Mucosa of descending colon (tissue), 3 donors: ENCODE data around the gene SZRD1. TPM values are rescaled to one million over a fixed set of nuclear protein-coding genes. Genes with fewer than 3 reads are reported as not detected.

Source experiments
- ATAC-seq: fragments of 200-7000 bp; cut with Tn5 transposase; one replicate; pipeline ENCODE4 v1.9.1; 2020; ENCODE audit warnings: mild to moderate bottlenecking, moderate library complexity
- DNase-seq, 3 donors: peaks; one replicate each; pipeline ENCODE4 v3.0.0-alpha.2; 2020
- H3K36me3 ChIP-seq: fragments of 200-600 bp; one replicate; pipeline ENCODE4 v1.8.0; 2021; ENCODE audit warnings: low read depth, mild to moderate bottlenecking
- H3K4me1 ChIP-seq: fragments of 200-600 bp; one replicate; pipeline ENCODE4 v1.8.0; 2021; ENCODE audit warnings: low read depth, mild to moderate bottlenecking
- H3K4me3 ChIP-seq: fragments of 200-600 bp; one replicate; pipeline ENCODE4 v1.8.0; 2021; ENCODE audit warnings: mild to moderate bottlenecking
- H3K9me3 ChIP-seq: fragments of 200-600 bp; one replicate; pipeline ENCODE4 v1.8.0; 2021; ENCODE audit warnings: mild to moderate bottlenecking
- CTCF ChIP-seq: fragments of 200-600 bp; IDR thresholded peaks from one replicate; pipeline ENCODE4 v1.8.0; 2022; ENCODE audit warnings: antibody characterized with exemption, mild to moderate bottlenecking
- intact Hi-C, 2 donors: fragments of 100-400 bp; cut with DNase I in 1 of 2; cut with micrococcal nuclease in 1 of 2; formaldehyde crosslinking; loops; one replicate each; pipeline versions ENCODE4 v1.11.0 to v1.11.1; 2022; cut with DNase I, micrococcal nuclease
- long read RNA-seq, 2 donors: library from polyadenylated mRNA; unstranded; transcript quantifications; one replicate each; pipeline ENCODE4 v2.0.0, GENCODE V29; 2019 to 2021
- total RNA-seq, 3 donors: library from RNA; stranded (reverse); fragmentation: NEBNext Ultra II Directional in 2 of 3; extraction: Animal tissue kit (Norgen Biotek cat#: 25700) in 2 of 3; gene quantifications; one replicate each; pipeline versions ENCODE4 v1.2.1 to v1.2.4, GENCODE V29; 2021 to 2023
- donor health status: DM: no; HTN: no; CAD: no; lungs with moderate emphysema.
- donor health status: DM: no; HTN: no; CAD: no.
- donor health status: DM: no; HTN: yes; CAD: no.

SZRD1 gene, protein sequence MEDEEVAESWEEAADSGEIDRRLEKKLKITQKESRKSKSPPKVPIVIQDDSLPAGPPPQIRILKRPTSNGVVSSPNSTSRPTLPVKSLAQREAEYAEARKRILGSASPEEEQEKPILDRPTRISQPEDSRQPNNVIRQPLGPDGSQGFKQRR
- 100 to 1,000 TPM; 105 to 120 (median 112) TPM for total RNA-seq
- long read RNA-seq, donor 1, transcript SZRD1-201 (4 exons, 3,636 nt) = minor isoform, 10 of 89 reads
- long read RNA-seq, donor 1, transcript SZRD1-210 (3 exons, 3,401 nt) = minor isoform, 17 of 89 reads
- long read RNA-seq, donor 1, transcript SZRD1-203 (4 exons, 892 nt) = minor isoform, 6 of 89 reads
- long read RNA-seq, donor 1, transcript SZRD1-202 (3 exons, 3,447 nt) = major isoform, 24 of 89 reads
- long read RNA-seq, donor 1, partial matches to known transcripts = 11 of 89 reads
- long read RNA-seq, donor 1, other reads (novel, unspliced or antisense) = 21 of 89 reads
- long read RNA-seq, donor 2, transcript SZRD1-202 (3 exons, 3,447 nt) = major isoform, 11 of 30 reads
- long read RNA-seq, donor 2, transcript SZRD1-201 (4 exons, 3,636 nt) = minor isoform, 5 of 30 reads
- long read RNA-seq, donor 2, partial matches to known transcripts = 1 of 30 reads
- long read RNA-seq, donor 2, other reads (novel, unspliced or antisense) = 6 of 30 reads

DNA sequence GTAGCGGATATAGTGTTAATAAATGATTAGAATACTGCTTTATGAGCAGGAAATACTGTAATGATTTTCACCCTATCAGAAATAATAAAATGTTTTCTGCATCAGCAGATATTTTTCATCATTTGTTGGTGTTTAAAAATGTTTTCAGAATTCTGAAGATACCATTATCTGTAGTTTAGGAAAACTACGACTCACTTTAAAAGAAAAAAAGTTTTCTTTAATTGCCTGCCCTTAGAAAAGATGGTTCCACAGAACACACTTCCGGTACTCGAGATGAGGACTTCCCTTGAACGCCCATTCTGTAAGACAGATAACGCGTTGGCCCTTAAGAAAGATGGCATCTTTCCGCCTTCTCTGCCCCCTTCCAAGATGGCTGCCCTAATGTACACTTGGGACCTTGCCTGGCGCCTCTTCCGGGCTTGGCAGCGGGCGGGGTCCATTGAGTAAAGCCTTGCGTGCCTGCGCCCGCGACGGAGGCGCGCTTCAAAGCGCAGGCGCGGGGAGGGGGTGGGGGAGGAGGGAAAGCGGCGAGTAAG is at the start of gene SZRD1:
SZRD1 (plus strand) TSS at position 521 of the 536 bp plus-strand sequence. CDS start 16 bp downstream, outside the sequence.
- peaks cover 13% of the 10 kb centered on the region for H3K4me1 ChIP-seq
- peak; percentile 95 for ATAC-seq
- peak within 1 kb of the TSS; percentile 86 for H3K4me3 ChIP-seq
- DNase-seq = peak; percentile 97 to 98 (median 98)
- intact Hi-C loops = no loop called here
- H3K9me3 ChIP-seq = no peaks in the 10 kb centered on the region
- no peak for TF ChIP-seq CTCF
- no peaks in the 10 kb centered on the region for H3K36me3 ChIP-seq

DNA sequence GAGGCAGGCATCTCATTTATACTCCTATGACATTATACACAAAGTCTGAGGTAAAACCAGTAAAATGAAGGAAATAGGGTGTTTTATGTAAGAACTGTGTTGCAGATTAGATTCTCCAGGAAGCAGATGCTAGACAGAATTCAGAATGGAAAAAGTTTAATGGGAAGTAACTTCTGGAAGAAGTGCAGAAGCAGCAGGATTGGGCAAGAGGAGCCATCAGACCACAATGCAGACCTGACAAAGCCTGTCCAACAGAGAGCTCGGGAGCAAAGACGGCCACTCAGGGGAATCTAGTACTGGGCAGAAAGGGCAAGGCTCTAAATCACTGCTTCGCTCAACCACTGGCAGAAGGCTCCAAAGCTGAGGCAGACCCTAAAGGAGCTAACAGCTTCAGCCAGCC is 48.5 kb upstream of the SZRD1 start:
- Histone ChIP-seq H3K4me3 (no peak overlapping the region), H3K9me3 (no peaks in the 10 kb centered on the region), H3K36me3 (no peaks in the 10 kb centered on the region), H3K4me1 (no peaks in the 10 kb centered on the region)
- peak in 1 of 3 donors; percentile 16 for DNase-seq
- intact Hi-C loops = no loop called here
- TF ChIP-seq CTCF = no peak
- ATAC-seq = peak; percentile 42

- Histone ChIP-seq H3K36me3 (no peaks in the 10 kb centered on the region), H3K4me3 (no peak overlapping the region), H3K4me1 (no peaks in the 10 kb centered on the region), H3K9me3 (no peaks in the 10 kb centered on the region)
- no peak for ATAC-seq
- TF ChIP-seq CTCF = no peak
- no peak for DNase-seq
- intact Hi-C loops = no loop called here
These were observed 45.7 kb upstream of the SZRD1 start for GRCh38 chr1:16321176-16321867.

GRCh38 chr1:16324456-16324890 is 42.6 kb upstream of the SZRD1 start:
- intact Hi-C loops = no loop called here
- Histone ChIP-seq H3K9me3 (no peaks in the 10 kb centered on the region), H3K36me3 (no peaks in the 10 kb centered on the region), H3K4me3 (no peak overlapping the region), H3K4me1 (no peaks in the 10 kb centered on the region)
- peak; percentile 55 for ATAC-seq
- TF ChIP-seq CTCF = no peak
- peak in 1 of 3 donors; percentile 6 for DNase-seq

- intact Hi-C loops = no loop called here
- Histone ChIP-seq H3K4me1 (no peaks in the 10 kb centered on the region), H3K9me3 (no peaks in the 10 kb centered on the region), H3K36me3 (no peaks in the 10 kb centered on the region), H3K4me3 (no peak overlapping the region)
- no peak for ATAC-seq
- no peak for DNase-seq
- TF ChIP-seq CTCF = no peak
These were observed 40.1 kb upstream of the SZRD1 start for GRCh38 chr1:16326833-16327404.
